Ovary (tissue), 10 donors: ENCODE data around the gene GARIN1A. TPM values are rescaled to one million over a fixed set of nuclear protein-coding genes. Genes with fewer than 3 reads are reported as not detected.
"Not testable (repeated sequence)": the region's sequence is repeated elsewhere in the genome, so short reads cannot be mapped to it uniquely, and the experiment has no call there.

Experiments
- DNase-seq, 5 donors: peaks; one replicate each; pipeline ENCODE4 v3.0.0-alpha.2; 2019 to 2020
- H3K27ac ChIP-seq, 2 donors: fragments of 200-600 bp; one replicate each; pipeline versions ENCODE4 v1.5.1 to v1.8.0; 2019 to 2022
- H3K27me3 ChIP-seq: fragments of 200-600 bp; one replicate; pipeline ENCODE4 v1.8.0; 2022
- H3K36me3 ChIP-seq: fragments of 200-600 bp; sonication (generic); one replicate; pipeline ENCODE4 v1.5.1; 2019
- H3K4me1 ChIP-seq: one replicate; pipeline ENCODE4 v1.8.1; 2013; ENCODE audit warnings: mild to moderate bottlenecking, moderate library complexity; ENCODE audit not compliant: insufficient read depth
- H3K4me3 ChIP-seq: fragments of 200-600 bp; sonication (generic); one replicate; pipeline ENCODE4 v1.5.1; 2017
- H3K9me3 ChIP-seq, 2 donors: fragments of 200-600 bp in 1 of 2; sonication (generic) in 1 of 2; one replicate each; pipeline versions ENCODE4 v1.5.1 to v1.8.1; 2013 to 2019; ENCODE audit warnings: mild to moderate bottlenecking in 1 of 2, moderate library complexity in 1 of 2
- CTCF ChIP-seq, 3 donors: fragments of 450-650 bp in 2 of 3; fragments of 200-600 bp in 1 of 3; IDR thresholded peaks; one replicate each; pipeline versions ENCODE4 v1.5.1 to v1.8.0; 2016 to 2022; ENCODE audit warnings: antibody characterized with exemption in 3 of 3, mild to moderate bottlenecking in 1 of 3
- EP300 ChIP-seq: sonication (generic); formaldehyde crosslinking; IDR thresholded peaks from one replicate; pipeline ENCODE4 v1.6.1; 2017; ENCODE audit warnings: antibody characterized with exemption
- POLR2A ChIP-seq: fragments of 450-650 bp; IDR thresholded peaks from one replicate; pipeline ENCODE4 v1.6.1; 2017; ENCODE audit warnings: antibody characterized with exemption, mild to moderate bottlenecking, moderate library complexity
- WGBS, 3 donors: extraction: QIAGEN DNeasy Blood & Tissue Kit in 1 of 3; methylation state at CpG; one replicate each; pipeline versions ENCODE4 v1.1.5 to v1.1.7; 2013 to 2017; 5-methylcytosine and 5-hydroxymethylcytosine counted together
- intact Hi-C, 4 donors: fragments of 100-400 bp; cut with DNase I; formaldehyde crosslinking; loops; one replicate each; pipeline versions ENCODE4 v1.11.0 to v1.15.1; 2022 to 2023
- long read RNA-seq, 3 donors: library from polyadenylated mRNA in 2 of 3; unstranded in 2 of 3; transcript quantifications; one replicate each; pipeline ENCODE4 v2.0.0 and lab custom pipeline, GENCODE V29; 2021 to 2026
- polyA plus RNA-seq, 2 donors: library from polyadenylated mRNA; stranded (reverse); fragments of 200-250 nt in 1 of 2; fragments of 350-450 nt in 1 of 2; fragmentation: Illumina TruSeq in 1 of 2; extraction: RNeasy Lipid Tissue Mini Kit (QIAGEN cat#74804) in 1 of 2; gene quantifications; one replicate each; pipeline ENCODE4 v1.2.3, GENCODE V29; 2013 to 2014
- total RNA-seq, 7 donors: library from RNA; depleted of rRNA in 2 of 7; stranded (reverse); fragments of >200 nt in 2 of 7; fragmentation: NEBNext Ultra II Directional in 3 of 7; extraction: Animal tissue kit (Norgen Biotek cat#: 25700) in 3 of 7; gene quantifications; one replicate each; pipeline versions ENCODE4 v1.1.0 to v1.2.4, GENCODE V29; 2016 to 2023
- donor health status: DM: no; HTN: no; CAD: no; lungs with moderate emphysema.
- donor health status: DM: no; HTN: no; CAD: no.
- donor health status: Bipolar disorder and iron deficiency.
- donor health status: DM: yes; HTN: yes; CAD: no.
- donor health status: DM: no; HTN: no; CAD: no.
- donor health status: DM: yes; HTN: yes; CAD: no.

Gene GARIN1A
- total RNA-seq: 1 to 10 TPM in 6 of 7 donors, under 1 TPM in 1; 0.36 to 4.0 (median 1.6) TPM
- polyA plus RNA-seq: 1 to 10 TPM in 1 of 2 donors, under 1 TPM in 1; 0.59 to 1.3 TPM
- long read RNA-seq, donor 1: 0 reads
- long read RNA-seq, donor 2: 0 reads
- long read RNA-seq, donor 3, partial matches to known transcripts: 0 of 1 reads
- long read RNA-seq, donor 3, other reads (novel, unspliced or antisense): 1 of 1 reads

DNA sequence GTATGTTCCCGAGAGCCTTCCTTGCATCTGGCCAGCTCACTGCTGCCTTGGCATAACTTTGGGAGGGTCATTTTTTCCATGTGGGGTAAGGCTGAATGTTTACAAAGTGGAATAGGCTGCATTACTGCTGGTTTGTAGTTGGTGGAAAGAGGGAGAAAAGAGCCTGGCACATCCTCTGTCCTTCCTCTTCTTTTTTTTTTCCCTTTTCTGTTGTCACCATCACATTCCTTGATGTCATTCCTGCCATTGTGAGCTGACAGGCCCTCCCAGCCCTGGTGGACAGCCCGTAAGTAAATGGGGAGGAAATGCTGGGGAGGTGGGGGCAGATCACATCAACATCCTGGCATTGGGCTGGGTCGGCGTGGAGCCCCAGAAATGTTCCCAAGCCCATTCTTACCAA, at the start of gene GARIN1A:
Gene GARIN1A, plus strand, starts transcription at position 301 of the 400 bp plus-strand sequence. CDS start 106 bp downstream, outside the sequence.
- intact Hi-C loops: no loop called here
- Histone ChIP-seq H3K9me3 (no peaks in the 10 kb centered on the region), H3K4me3 (no peak within 1 kb of the TSS), H3K27me3 (no peaks in the 10 kb centered on the region), H3K27ac (no peak within 1 kb of the TSS), H3K4me1 (no peaks in the 10 kb centered on the region), H3K36me3 (no peaks in the 10 kb centered on the region)
- TF ChIP-seq POLR2A (no peak), EP300 (no peak), CTCF (IDR thresholded peaks at IDR 0.05) (no peak)
- no peak for DNase-seq
- WGBS, 3 donors: 73 to 85% (median 80%) methylated on average over 4 of the region's 4 CpGs

DNA sequence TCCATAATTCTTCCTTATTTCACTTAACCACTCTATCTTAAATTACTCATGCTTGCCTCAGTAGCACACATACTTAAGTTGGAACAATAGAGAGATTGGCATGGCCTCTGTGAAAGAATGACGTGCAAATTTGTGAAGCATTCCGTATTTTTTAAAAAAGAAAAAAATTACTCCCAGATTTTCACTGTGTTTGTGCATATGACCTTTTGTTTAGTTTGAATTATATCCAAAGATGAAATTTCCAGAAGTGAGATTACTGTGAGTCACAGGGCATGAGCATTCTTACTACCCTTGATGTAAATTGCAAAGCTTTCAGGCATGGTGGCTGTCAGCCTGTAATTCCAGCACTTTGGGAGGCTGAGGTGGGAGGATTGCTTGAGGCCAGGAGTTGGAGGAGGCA, 45.0 kb upstream of the GARIN1A start:
- H3K4me1 ChIP-seq, intact Hi-C loops, DNase-seq, H3K36me3 ChIP-seq, H3K27ac ChIP-seq, H3K4me3 ChIP-seq, H3K9me3 ChIP-seq, H3K27me3 ChIP-seq: not testable (repeated sequence)
- WGBS, 3 donors: 85 to 93% (median 89%) methylated on average over 2 of the region's 2 CpGs

DNA sequence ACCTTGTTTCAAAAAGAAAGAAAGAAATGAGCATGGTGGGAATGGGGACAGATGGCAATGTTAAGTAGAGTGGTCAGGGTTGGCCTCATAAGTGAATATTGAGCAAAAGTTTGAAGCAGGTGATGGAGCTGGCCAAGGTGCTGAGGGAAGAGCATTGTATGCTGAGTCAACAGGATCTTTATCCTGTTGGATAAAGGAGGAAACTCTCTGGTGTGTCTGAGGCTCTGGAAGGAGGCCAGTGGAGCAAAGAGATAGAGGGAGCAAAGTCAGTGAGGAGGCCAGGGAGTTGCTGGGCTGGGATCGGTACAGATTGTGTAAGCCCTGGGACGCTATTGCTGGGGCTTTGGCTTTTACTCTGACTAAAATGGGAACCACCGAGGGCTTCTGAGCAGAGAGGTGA, 38.2 kb upstream of the GARIN1A start:
- WGBS, 3 donors: 90 to 95% (median 92%) methylated on average over 3 of the region's 3 CpGs
- H3K4me3 ChIP-seq, H3K9me3 ChIP-seq, H3K27ac ChIP-seq, DNase-seq, H3K27me3 ChIP-seq, H3K36me3 ChIP-seq, H3K4me1 ChIP-seq, intact Hi-C loops: not testable (repeated sequence)

- intact Hi-C loops, H3K4me1 ChIP-seq, H3K36me3 ChIP-seq, H3K27ac ChIP-seq, H3K27me3 ChIP-seq, DNase-seq, H3K9me3 ChIP-seq, H3K4me3 ChIP-seq: not testable (repeated sequence)
- WGBS, 3 donors: 95 to 98% (median 96%) methylated on average over 5 of the region's 5 CpGs
Measured at GRCh38 chr7:128645206-128645605, 26.9 kb upstream of the GARIN1A start.

DNA sequence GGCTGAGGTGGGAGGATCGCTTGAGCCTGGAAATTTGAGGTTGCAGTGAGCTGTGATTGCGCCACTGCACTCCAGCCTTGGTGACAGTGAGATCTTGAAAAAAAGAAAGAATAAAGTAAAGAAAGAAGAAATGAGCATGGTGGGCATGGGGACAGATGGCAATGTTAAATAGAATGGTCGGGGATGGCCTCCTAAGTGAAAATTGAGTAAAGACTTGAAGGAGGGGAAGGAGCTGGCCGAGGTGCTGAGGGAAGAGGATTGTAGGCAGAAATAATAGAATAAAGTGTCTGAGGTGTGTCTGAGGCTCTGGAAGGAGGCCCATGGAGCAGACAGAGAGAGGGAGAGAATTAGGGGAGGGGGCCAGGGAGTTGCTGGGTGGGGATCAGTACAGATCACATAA, 26.2 kb upstream of the GARIN1A start:
- intact Hi-C loops: not testable (repeated sequence)

DNA sequence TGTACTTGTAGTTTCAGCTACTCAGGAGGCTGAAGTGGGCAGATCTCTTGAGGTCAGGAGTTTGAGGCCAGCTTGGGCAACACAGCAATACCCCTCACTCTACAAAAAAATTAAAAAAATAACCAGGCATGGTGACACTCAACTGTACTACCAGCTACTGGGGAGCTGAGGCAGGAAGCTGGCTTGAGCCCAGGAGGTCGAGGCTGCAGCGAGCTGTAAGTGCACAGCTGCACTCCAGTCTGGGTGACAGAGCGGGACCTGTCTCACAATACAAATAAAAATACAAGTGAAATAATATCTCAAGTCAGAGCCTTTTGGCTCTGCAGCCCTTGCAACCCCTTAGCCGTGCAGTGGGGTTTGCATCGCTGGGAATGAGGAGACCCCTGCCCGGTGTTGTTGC, 25.2 kb upstream of the GARIN1A start:
- H3K27ac ChIP-seq, H3K9me3 ChIP-seq, H3K36me3 ChIP-seq, intact Hi-C loops, H3K4me1 ChIP-seq, DNase-seq, H3K4me3 ChIP-seq, H3K27me3 ChIP-seq: not testable (repeated sequence)
- 89 to 97% (median 92%) methylated on average over 4 to 6 of the region's 6 CpGs for WGBS, 3 donors

More for the DNA sequence above, 26.2 kb upstream of the GARIN1A start:
- not testable (repeated sequence) for DNase-seq, H3K4me3 ChIP-seq, H3K9me3 ChIP-seq, H3K27ac ChIP-seq, H3K4me1 ChIP-seq, H3K27me3 ChIP-seq, H3K36me3 ChIP-seq
- WGBS, 3 donors: 87 to 91% (median 90%) methylated on average over 4 of the region's 4 CpGs

GRCh38 chr7:128651096-128651495, 21.0 kb upstream of the GARIN1A start:
- H3K27me3 ChIP-seq, DNase-seq, H3K4me1 ChIP-seq, intact Hi-C loops, H3K36me3 ChIP-seq, H3K4me3 ChIP-seq, H3K9me3 ChIP-seq, H3K27ac ChIP-seq: not testable (repeated sequence)
- 86 to 94% (median 87%) methylated on average over 5 of the region's 6 CpGs for WGBS, 3 donors

DNA sequence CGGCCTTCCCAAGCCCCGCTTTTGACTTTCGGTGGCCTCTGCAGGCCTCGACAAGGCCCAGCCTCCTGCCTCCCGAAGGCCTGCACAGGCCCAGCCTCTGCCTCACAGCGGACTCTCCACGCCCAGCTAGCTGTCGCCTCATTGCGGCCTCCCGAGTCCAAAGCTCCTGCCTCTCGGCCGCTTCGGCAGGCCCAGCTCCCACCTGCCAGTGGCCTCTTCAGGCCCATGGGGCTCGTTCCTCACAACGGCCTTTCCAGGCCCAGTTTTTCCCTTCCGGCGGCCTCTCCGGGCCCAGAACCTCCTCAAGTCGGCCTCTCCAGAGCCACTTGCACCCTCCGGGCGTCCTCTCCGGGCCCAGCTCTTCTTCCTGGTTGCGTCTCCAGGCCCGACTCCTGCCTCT, 19.5 kb upstream of the GARIN1A start:
- H3K36me3 ChIP-seq, intact Hi-C loops, H3K4me1 ChIP-seq, DNase-seq, H3K27ac ChIP-seq, H3K27me3 ChIP-seq, H3K9me3 ChIP-seq, H3K4me3 ChIP-seq: not testable (repeated sequence)
- WGBS, 3 donors: 92 to 96% (median 93%) methylated on average over 20 of the region's 24 CpGs

GRCh38 chr7:128653197-128653596, 18.9 kb upstream of the GARIN1A start:
- H3K36me3 ChIP-seq, H3K27me3 ChIP-seq, intact Hi-C loops, H3K4me3 ChIP-seq, H3K4me1 ChIP-seq, H3K9me3 ChIP-seq: not testable (repeated sequence)
- peak overlapping the region in 1 of 2 donors; percentile 28 for H3K27ac ChIP-seq
- WGBS, 3 donors: 56 to 79% (median 63%) methylated on average over 16 of the region's 16 CpGs
- peak in 4 of 5 donors; percentile 11 to 52 (median 28) for DNase-seq

DNA sequence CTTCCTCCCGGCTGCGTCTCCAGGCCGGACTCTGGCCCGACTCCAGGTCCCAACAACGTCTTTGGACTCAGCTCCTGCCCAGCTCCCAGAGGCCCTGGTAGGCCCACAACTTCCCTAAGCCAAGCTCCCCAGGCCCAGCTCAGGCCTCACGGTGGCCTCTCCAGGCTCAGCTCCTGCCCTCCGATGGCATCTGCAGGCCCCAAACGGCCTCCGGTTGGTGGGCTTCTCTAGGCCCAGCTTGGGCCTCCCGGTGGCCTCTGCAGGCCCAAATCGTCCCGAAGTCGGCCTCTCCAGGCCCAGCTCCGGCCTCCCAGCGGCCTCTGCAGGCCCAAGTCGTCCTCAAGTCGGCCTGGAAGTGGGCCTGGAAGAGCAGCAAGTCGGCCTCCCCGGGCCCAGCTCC, 18.0 kb upstream of the GARIN1A start:
- H3K27me3 ChIP-seq, H3K9me3 ChIP-seq, H3K4me3 ChIP-seq, H3K4me1 ChIP-seq, H3K36me3 ChIP-seq, intact Hi-C loops: not testable (repeated sequence)
- H3K27ac ChIP-seq: peak overlapping the region in 1 of 2 donors; percentile 28
- peak in 3 of 5 donors; percentile 8 to 44 (median 25) for DNase-seq
- 50 to 62% (median 52%) methylated on average over 16 to 19 of the region's 19 CpGs for WGBS, 3 donors

GRCh38 chr7:128654501-128654900, 17.6 kb upstream of the GARIN1A start:
- H3K4me3 ChIP-seq, H3K9me3 ChIP-seq, H3K27me3 ChIP-seq, H3K36me3 ChIP-seq, intact Hi-C loops, H3K4me1 ChIP-seq: not testable (repeated sequence)
- peak overlapping the region in 1 of 2 donors; percentile 28 for H3K27ac ChIP-seq
- peak; percentile 65 to 85 (median 74) for DNase-seq
- WGBS, 3 donors: 19 to 56% (median 21%) methylated on average over 18 of the region's 18 CpGs
